ENCODE measurements around the gene ENDOV.

DNA sequence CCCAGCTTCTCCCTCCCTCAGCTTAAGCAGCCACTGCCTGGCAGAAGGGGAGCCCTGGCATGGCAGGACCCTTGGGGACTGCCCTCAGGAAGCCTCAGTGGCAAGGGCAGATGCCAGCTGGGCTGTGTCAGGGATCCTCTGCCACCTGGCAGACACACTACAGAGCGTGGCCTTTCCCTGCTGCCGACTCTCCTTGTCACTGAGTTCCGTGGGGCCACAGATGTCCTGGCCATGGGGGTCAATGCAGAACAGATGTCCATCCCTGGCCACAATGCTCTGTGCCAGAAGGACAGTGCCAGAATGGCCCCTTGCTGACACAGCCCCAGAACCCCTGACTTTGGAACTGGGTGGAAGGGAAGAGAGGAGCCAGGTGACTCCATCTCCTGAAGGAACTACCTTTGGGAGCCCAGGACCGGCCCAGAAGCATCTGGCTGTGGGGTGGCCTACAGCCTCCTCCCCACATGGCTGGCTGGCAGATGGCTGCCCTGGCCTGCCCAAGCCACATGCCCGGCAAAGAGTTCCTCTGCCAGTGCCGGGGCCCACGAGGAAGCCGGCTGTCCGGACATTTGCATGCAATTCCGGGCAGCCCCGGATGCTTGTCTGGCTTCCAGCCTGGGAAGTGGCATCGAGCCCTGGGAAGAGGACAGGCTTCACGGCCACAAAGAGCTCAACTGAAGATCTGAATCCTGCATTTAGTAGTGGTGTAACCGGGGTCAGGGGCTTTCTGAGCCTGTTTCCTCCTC, 37.4 kb downstream of the ENDOV start:
- TF ChIP-seq CTCF (IDR thresholded peaks at IDR 0.05; ENCODE audit: low read depth, low read length, missing input control) = no peak
- no peak for TF ChIP-seq RAD21 (IDR thresholded peaks at IDR 0.05)
- no peak for TF ChIP-seq GABPA (IDR thresholded peaks at IDR 0.05 in 1 of 2, conservative IDR thresholded peaks at IDR 0.05 in 1 of 2)
- no peak for TF ChIP-seq YY1 (IDR thresholded peaks at IDR 0.05)
- TF ChIP-seq, protein P1, sequence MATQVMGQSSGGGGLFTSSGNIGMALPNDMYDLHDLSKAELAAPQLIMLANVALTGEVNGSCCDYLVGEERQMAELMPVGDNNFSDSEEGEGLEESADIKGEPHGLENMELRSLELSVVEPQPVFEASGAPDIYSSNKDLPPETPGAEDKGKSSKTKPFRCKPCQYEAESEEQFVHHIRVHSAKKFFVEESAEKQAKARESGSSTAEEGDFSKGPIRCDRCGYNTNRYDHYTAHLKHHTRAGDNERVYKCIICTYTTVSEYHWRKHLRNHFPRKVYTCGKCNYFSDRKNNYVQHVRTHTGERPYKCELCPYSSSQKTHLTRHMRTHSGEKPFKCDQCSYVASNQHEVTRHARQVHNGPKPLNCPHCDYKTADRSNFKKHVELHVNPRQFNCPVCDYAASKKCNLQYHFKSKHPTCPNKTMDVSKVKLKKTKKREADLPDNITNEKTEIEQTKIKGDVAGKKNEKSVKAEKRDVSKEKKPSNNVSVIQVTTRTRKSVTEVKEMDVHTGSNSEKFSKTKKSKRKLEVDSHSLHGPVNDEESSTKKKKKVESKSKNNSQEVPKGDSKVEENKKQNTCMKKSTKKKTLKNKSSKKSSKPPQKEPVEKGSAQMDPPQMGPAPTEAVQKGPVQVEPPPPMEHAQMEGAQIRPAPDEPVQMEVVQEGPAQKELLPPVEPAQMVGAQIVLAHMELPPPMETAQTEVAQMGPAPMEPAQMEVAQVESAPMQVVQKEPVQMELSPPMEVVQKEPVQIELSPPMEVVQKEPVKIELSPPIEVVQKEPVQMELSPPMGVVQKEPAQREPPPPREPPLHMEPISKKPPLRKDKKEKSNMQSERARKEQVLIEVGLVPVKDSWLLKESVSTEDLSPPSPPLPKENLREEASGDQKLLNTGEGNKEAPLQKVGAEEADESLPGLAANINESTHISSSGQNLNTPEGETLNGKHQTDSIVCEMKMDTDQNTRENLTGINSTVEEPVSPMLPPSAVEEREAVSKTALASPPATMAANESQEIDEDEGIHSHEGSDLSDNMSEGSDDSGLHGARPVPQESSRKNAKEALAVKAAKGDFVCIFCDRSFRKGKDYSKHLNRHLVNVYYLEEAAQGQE (IDR thresholded peaks at IDR 0.05) = no peak
- no peak for TF ChIP-seq JUND (IDR thresholded peaks at IDR 0.05)
- TF ChIP-seq ZBTB33 (IDR thresholded peaks at IDR 0.05) = no peak
- TF ChIP-seq, protein P2, sequence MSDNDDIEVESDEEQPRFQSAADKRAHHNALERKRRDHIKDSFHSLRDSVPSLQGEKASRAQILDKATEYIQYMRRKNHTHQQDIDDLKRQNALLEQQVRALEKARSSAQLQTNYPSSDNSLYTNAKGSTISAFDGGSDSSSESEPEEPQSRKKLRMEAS (IDR thresholded peaks at IDR 0.05) = no peak

Measured in liver (tissue), 3 donors.